CD14-positive monocyte (primary cell): ENCODE measurements around the gene RANBP17. TPM values are rescaled to one million over a fixed set of nuclear protein-coding genes. Genes with fewer than 3 reads are reported as not detected.

ENCODE experiments used
- DNase-seq, 3 donors: peaks; one replicate each; pipeline ENCODE4 v3.0.0-alpha.2; 2011 to 2022
- H2AFZ ChIP-seq: 2 replicates; pipeline ENCODE4 v1.6.0; 2012; ENCODE audit warnings: mild to moderate bottlenecking, low read depth, low read length, inconsistent platforms; ENCODE audit not compliant: insufficient read depth, poor library complexity, severe bottlenecking
- H3K27ac ChIP-seq, 2 donors: 1 replicate in 1 of 2; 2 replicates in 1 of 2; pipeline ENCODE4 v1.5.1; 2012 to 2013; ENCODE audit warnings: low read length in 2 of 2, control low read depth in 1 of 2, inconsistent platforms in 1 of 2, low read depth in 1 of 2, mild to moderate bottlenecking in 1 of 2
- H3K27me3 ChIP-seq, 2 donors: one replicate each; pipeline versions ENCODE4 v1.6.0 to v1.6.1; 2011 to 2013; ENCODE audit warnings: low read length in 2 of 2; ENCODE audit not compliant: control insufficient read depth in 2 of 2, insufficient read depth in 2 of 2
- H3K36me3 ChIP-seq, 2 donors: replicated peaks in 1 of 2; 1 replicate in 1 of 2; 2 replicates in 1 of 2; pipeline versions ENCODE4 v1.5.1 to v1.6.1; 2012 to 2013; ENCODE audit warnings: low read length in 2 of 2, control low read depth in 1 of 2, inconsistent platforms in 1 of 2, mild to moderate bottlenecking in 1 of 2; ENCODE audit not compliant: insufficient read depth in 2 of 2, control insufficient read depth in 1 of 2
- H3K4me1 ChIP-seq, 2 donors: 1 replicate in 1 of 2; 2 replicates in 1 of 2; pipeline versions ENCODE4 v1.5.1 to v1.6.1; 2012 to 2013; ENCODE audit warnings: low read length in 2 of 2, control low read depth in 1 of 2, inconsistent platforms in 1 of 2, mild to moderate bottlenecking in 1 of 2, moderate library complexity in 1 of 2; ENCODE audit not compliant: insufficient read depth in 2 of 2, control insufficient read depth in 1 of 2
- H3K4me2 ChIP-seq: replicated peaks from 2 replicates; pipeline ENCODE3; 2012; ENCODE audit warnings: low read length, moderate library complexity, mild to moderate bottlenecking; ENCODE audit not compliant: poor library complexity, severe bottlenecking; ENCODE audit errors: extremely low read depth
- H3K4me3 ChIP-seq, 3 experiments: fragments of 200-600 bp in 1 of 3; sonication (generic) in 1 of 3; replicated peaks in 1 of 3; 1 replicate in 2 of 3; 2 replicates in 1 of 3; pipeline ENCODE4 v1.5.1; 2011 to 2013; ENCODE audit warnings: low read length in 3 of 3, mild to moderate bottlenecking in 3 of 3, control low read depth in 2 of 3, low read depth in 2 of 3, inconsistent platforms in 1 of 3, moderate library complexity in 1 of 3
- H3K79me2 ChIP-seq: 2 replicates; pipeline ENCODE4 v1.6.0; 2012; ENCODE audit warnings: mild to moderate bottlenecking, control low read depth, inconsistent platforms, low read length, moderate library complexity; ENCODE audit not compliant: insufficient read depth
- H3K9ac ChIP-seq: 2 replicates; pipeline ENCODE4 v1.6.0; 2017; ENCODE audit warnings: low read length, mild to moderate bottlenecking; ENCODE audit not compliant: insufficient read depth, poor library complexity, severe bottlenecking
- H3K9me3 ChIP-seq, 2 donors: replicated peaks in 1 of 2; 1 replicate in 1 of 2; 2 replicates in 1 of 2; pipeline versions ENCODE4 v1.5.1 to v1.6.1; 2012 to 2013; ENCODE audit warnings: low read length in 2 of 2, control low read depth in 1 of 2; ENCODE audit not compliant: control insufficient read depth in 1 of 2, insufficient read depth in 1 of 2
- H4K20me1 ChIP-seq: 2 replicates; pipeline ENCODE4 v1.6.0; 2012; ENCODE audit warnings: mild to moderate bottlenecking, low read length, control low read depth, moderate library complexity; ENCODE audit not compliant: insufficient read depth
- H3K27ac Mint-ChIP-seq, 7 donors: one replicate each; pipeline ENCODE4 v1.8.0; 2020; ENCODE audit warnings: mild to moderate bottlenecking in 7 of 7, mixed read lengths in 7 of 7, moderate library complexity in 6 of 7, inconsistent platforms in 2 of 7
- H3K27me3 Mint-ChIP-seq, 3 donors: one replicate each; pipeline ENCODE4 v1.8.0; 2021 to 2022; ENCODE audit warnings: low read depth in 3 of 3, mild to moderate bottlenecking in 3 of 3, mixed read lengths in 3 of 3, moderate library complexity in 3 of 3, inconsistent platforms in 1 of 3
- H3K36me3 Mint-ChIP-seq, 2 donors: one replicate each; pipeline ENCODE4 v1.8.0; 2020; ENCODE audit warnings: mixed read lengths in 2 of 2, inconsistent platforms in 1 of 2, mild to moderate bottlenecking in 1 of 2
- H3K4me1 Mint-ChIP-seq: one replicate; pipeline ENCODE4 v1.8.0; 2020; ENCODE audit warnings: mild to moderate bottlenecking, mixed read lengths
- H3K4me3 Mint-ChIP-seq, 2 donors: one replicate each; pipeline ENCODE4 v1.8.0; 2020; ENCODE audit warnings: mild to moderate bottlenecking in 2 of 2, mixed read lengths in 2 of 2, moderate library complexity in 1 of 2
- H3K9me3 Mint-ChIP-seq, 7 donors: one replicate each; pipeline ENCODE4 v1.8.0; 2020 to 2022; ENCODE audit warnings: mixed read lengths in 7 of 7, mild to moderate bottlenecking in 6 of 7, moderate library complexity in 6 of 7, inconsistent platforms in 2 of 7
- WGBS: methylation state at CpG from one replicate; pipeline ENCODE4 v1.1.5; 2013; ENCODE audit warnings: missing lambda C conversion rate; ENCODE audit not compliant: insufficient coverage; 5-methylcytosine and 5-hydroxymethylcytosine counted together
- intact Hi-C, 2 donors: fragments of 100-400 bp; cut with micrococcal nuclease; formaldehyde crosslinking; loops; one replicate each; pipeline versions ENCODE4 v1.15.0 to v1.15.1; 2023
- polyA plus RNA-seq, 3 donors: library from polyadenylated mRNA; depleted of rRNA in 1 of 3; unstranded in 2 of 3; stranded (reverse) in 1 of 3; fragments of 300-500 nt in 2 of 3; fragments of >200 nt in 1 of 3; fragmentation: Illumina TruSeq in 2 of 3; gene quantifications; 1 replicate in 2 of 3; 2 replicates in 1 of 3; pipeline ENCODE4 v1.2.3, GENCODE V29; 2012 to 2021
- TF ChIP-seq, protein P1 (sequence below): fragments of 200-600 bp; IDR thresholded peaks from one replicate; pipeline ENCODE4 v1.8.0; 2022; ENCODE audit warnings: antibody characterized with exemption, mild to moderate bottlenecking

The RANBP17 gene
- polyA plus RNA-seq, 3 donors: 0.07 to 0.13 TPM; not detected in 1

DNA sequence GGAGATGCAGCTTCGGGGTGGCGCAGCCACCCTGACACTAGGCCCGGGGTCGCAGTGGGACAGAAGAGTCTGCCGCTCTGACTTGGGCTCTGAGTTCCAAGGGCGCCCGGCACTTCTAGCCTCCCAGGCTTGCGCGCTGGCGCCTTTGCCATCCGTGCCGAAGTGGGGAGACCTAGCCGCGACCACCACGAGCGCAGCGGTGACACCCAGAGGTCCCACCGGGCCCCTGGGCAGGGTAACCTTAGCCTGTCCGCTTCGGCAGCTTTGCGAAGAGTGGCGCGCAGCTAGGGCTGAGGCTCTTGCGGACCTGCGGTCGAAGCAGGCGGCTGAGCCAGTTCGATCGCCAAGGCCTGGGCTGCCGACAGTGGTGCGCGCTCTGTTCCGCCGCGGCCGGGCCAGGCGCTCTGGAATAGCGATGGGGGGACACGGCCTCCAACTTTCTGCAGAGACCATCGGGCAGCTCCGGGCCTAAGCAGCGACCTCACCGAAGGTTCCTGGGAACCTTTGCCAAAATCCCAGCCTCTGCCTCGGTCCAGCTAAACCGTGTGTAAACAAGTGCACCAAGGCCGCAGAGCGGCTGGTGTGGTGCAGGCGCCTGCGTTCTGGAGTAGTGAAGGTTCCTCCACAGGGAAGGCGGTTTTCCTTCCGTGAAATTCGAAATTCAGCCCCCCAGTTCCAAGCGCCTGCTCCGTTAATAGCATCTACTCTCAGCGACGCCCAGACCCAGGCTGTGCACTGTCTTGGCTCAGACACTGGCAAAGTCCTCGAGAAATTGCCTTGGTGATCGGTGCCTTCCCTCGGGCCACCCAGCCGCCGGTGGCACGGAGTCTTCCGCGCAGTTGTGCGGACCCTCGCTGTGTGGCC lies 454.7 kb downstream of the RANBP17 start:
- H3K9me3 Mint-ChIP-seq: peaks cover 0 to 32% (median 17%) of the 10 kb centered on the region in 7 donors
- peak overlapping the region in 1 of 2 donors; percentile 81 for H3K4me3 Mint-ChIP-seq
- H3K4me2 ChIP-seq: no peak overlapping the region
- H3K36me3 ChIP-seq: no peaks in the 10 kb centered on the region
- intact Hi-C loops: no loop called here
- H3K9ac ChIP-seq: no peak overlapping the region
- no peak overlapping the region for H2AFZ ChIP-seq
- H3K79me2 ChIP-seq: no peaks in the 10 kb centered on the region
- H3K9me3 ChIP-seq: peaks cover 3 to 44% of the 10 kb centered on the region in 2 donors
- H3K27me3 ChIP-seq: peaks cover 85 to 98% of the 10 kb centered on the region in 2 donors
- peaks cover 18 to 21% of the 10 kb centered on the region in 2 donors for H3K4me1 ChIP-seq
- H3K27ac Mint-ChIP-seq: no peak overlapping the region
- H3K4me3 ChIP-seq: no peak overlapping the region
- TF ChIP-seq, protein P1, sequence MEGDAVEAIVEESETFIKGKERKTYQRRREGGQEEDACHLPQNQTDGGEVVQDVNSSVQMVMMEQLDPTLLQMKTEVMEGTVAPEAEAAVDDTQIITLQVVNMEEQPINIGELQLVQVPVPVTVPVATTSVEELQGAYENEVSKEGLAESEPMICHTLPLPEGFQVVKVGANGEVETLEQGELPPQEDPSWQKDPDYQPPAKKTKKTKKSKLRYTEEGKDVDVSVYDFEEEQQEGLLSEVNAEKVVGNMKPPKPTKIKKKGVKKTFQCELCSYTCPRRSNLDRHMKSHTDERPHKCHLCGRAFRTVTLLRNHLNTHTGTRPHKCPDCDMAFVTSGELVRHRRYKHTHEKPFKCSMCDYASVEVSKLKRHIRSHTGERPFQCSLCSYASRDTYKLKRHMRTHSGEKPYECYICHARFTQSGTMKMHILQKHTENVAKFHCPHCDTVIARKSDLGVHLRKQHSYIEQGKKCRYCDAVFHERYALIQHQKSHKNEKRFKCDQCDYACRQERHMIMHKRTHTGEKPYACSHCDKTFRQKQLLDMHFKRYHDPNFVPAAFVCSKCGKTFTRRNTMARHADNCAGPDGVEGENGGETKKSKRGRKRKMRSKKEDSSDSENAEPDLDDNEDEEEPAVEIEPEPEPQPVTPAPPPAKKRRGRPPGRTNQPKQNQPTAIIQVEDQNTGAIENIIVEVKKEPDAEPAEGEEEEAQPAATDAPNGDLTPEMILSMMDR: no peak
- no peak for DNase-seq
- no peaks in the 10 kb centered on the region for H4K20me1 ChIP-seq
- peaks cover 89 to 98% (median 94%) of the 10 kb centered on the region in 3 donors for H3K27me3 Mint-ChIP-seq
- no peak overlapping the region for H3K27ac ChIP-seq
- WGBS: 4% methylated on average over 65 of the region's 66 CpGs
- peaks cover 28% of the 10 kb centered on the region for H3K4me1 Mint-ChIP-seq
- peaks cover 0 to 7% of the 10 kb centered on the region in 2 donors for H3K36me3 Mint-ChIP-seq

DNA sequence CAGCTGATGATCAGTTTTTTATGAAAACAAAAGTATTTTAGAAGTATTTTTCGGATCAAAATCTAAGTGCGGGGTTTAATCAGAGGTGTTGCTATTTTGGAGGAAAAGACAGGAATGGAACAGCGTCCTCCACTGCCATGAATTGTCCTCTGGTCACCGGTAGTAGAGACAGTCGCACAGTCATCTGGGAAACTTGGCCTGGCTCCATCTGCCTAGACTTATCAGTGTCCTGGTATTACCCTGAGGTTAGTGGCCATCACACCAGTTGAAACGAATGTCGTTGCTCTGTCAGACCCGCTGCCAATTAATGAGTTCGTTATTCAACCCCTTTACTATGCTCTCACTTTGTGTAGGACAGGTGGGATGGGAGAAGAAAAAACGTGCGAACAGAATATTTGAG lies 455.4 kb downstream of the RANBP17 start:
- Mint-ChIP-seq H3K36me3 (peaks cover 0 to 7% of the 10 kb centered on the region in 2 donors), H3K9me3 (peaks cover 0 to 32% (median 17%) of the 10 kb centered on the region in 7 donors), H3K27ac (no peak overlapping the region), H3K4me1 (peaks cover 28% of the 10 kb centered on the region), H3K27me3 (peaks cover 92 to 99% (median 97%) of the 10 kb centered on the region in 3 donors), H3K4me3 (peak overlapping the region in 1 of 2 donors; percentile 81)
- Histone ChIP-seq H3K27ac (no peak overlapping the region), H3K79me2 (no peaks in the 10 kb centered on the region), H2AFZ (no peak overlapping the region), H3K9me3 (peaks cover 3 to 44% of the 10 kb centered on the region in 2 donors), H3K9ac (no peak overlapping the region), H3K36me3 (no peaks in the 10 kb centered on the region), H3K4me1 (peaks cover 13 to 14% of the 10 kb centered on the region in 2 donors), H3K4me2 (no peak overlapping the region), H4K20me1 (no peaks in the 10 kb centered on the region), H3K27me3 (peaks cover 82 to 98% of the 10 kb centered on the region in 2 donors), H3K4me3 (no peak overlapping the region)
- TF ChIP-seq, protein P1: no peak
- intact Hi-C loops: no loop called here
- 14% methylated on average over 5 of the region's 11 CpGs for WGBS
- DNase-seq: no peak
